Hepatocyte (in vitro differentiated cells): ENCODE measurements around the gene MRNIP. TPM values are rescaled to one million over a fixed set of nuclear protein-coding genes. Genes with fewer than 3 reads are reported as not detected.

Source experiments
- DNase-seq: peaks from one replicate; pipeline ENCODE4 v3.0.0-alpha.2; 2016; ENCODE audit warnings: low spot score
- H2AFZ ChIP-seq: fragments of 200-600 bp; sonication (generic); 2 replicates; pipeline ENCODE4 v1.6.0; 2016; ENCODE audit warnings: antibody characterized with exemption, mild to moderate bottlenecking
- H3K27ac ChIP-seq: fragments of 200-600 bp; sonication (generic); 2 replicates; pipeline ENCODE4 v1.5.1; 2016; ENCODE audit warnings: mild to moderate bottlenecking
- H3K27me3 ChIP-seq: fragments of 200-600 bp; sonication (generic); 2 replicates; pipeline ENCODE4 v1.6.1; 2016
- H3K36me3 ChIP-seq: fragments of 200-600 bp; sonication (generic); replicated peaks from 2 replicates; pipeline ENCODE4 v1.5.1; 2016; ENCODE audit warnings: low read depth; ENCODE audit not compliant: insufficient read depth
- H3K4me1 ChIP-seq: fragments of 200-600 bp; sonication (generic); 2 replicates; pipeline ENCODE4 v1.5.1; 2016; ENCODE audit warnings: mild to moderate bottlenecking, moderate library complexity; ENCODE audit not compliant: insufficient read depth
- H3K4me2 ChIP-seq: fragments of 200-600 bp; sonication (generic); 2 replicates; pipeline ENCODE4 v1.6.0; 2016
- H3K4me3 ChIP-seq: fragments of 200-600 bp; sonication (generic); 2 replicates; pipeline ENCODE4 v1.5.1; 2016; ENCODE audit warnings: mild to moderate bottlenecking
- H3K79me2 ChIP-seq: fragments of 200-600 bp; sonication (generic); 2 replicates; pipeline ENCODE4 v1.6.0; 2017; ENCODE audit warnings: mild to moderate bottlenecking
- H3K9me2 ChIP-seq: fragments of 200-600 bp; sonication (generic); replicated peaks from 2 replicates; pipeline ENCODE4 v1.6.0; 2017; ENCODE audit warnings: mild to moderate bottlenecking; ENCODE audit not compliant: insufficient read depth
- H3K9me3 ChIP-seq: fragments of 200-600 bp; sonication (generic); 2 replicates; pipeline ENCODE4 v1.5.1; 2016; ENCODE audit warnings: low read depth, mild to moderate bottlenecking
- H4K20me1 ChIP-seq: fragments of 200-600 bp; sonication (generic); 2 replicates; pipeline ENCODE4 v1.6.0; 2016; ENCODE audit warnings: mild to moderate bottlenecking; ENCODE audit not compliant: insufficient read depth, poor library complexity, severe bottlenecking
- CTCF ChIP-seq: fragments of 200-600 bp; sonication (generic); IDR thresholded peaks from 2 replicates; pipeline ENCODE4 v1.5.1; 2016; ENCODE audit warnings: antibody characterized with exemption, mild to moderate bottlenecking; ENCODE audit not compliant: poor library complexity
- EZH2 ChIP-seq: fragments of 200-600 bp; sonication (generic); IDR thresholded peaks from 2 replicates; pipeline ENCODE4 v1.6.1; 2016; ENCODE audit warnings: antibody characterized with exemption, mild to moderate bottlenecking, borderline replicate concordance
- EZH2phosphoT487 ChIP-seq: fragments of 200-600 bp; sonication (generic); IDR thresholded peaks from one replicate; pipeline ENCODE4 v1.6.1; 2018; ENCODE audit warnings: antibody characterized with exemption, mild to moderate bottlenecking, low read depth, moderate library complexity; ENCODE audit not compliant: unreplicated experiment, severe bottlenecking
- WGBS: methylation state at CpG from one replicate; pipeline ENCODE4 v1.1.6; 2016; ENCODE audit warnings: low lambda C conversion rate; ENCODE audit errors: missing lambda C conversion rate; 5-methylcytosine and 5-hydroxymethylcytosine counted together
- polyA plus RNA-seq: library from polyadenylated mRNA; unstranded; fragments of >200 nt; fragmentation: Nextera tagmentation; extraction: Ambion mirVana; gene quantifications from 2 replicates; pipeline ENCODE4 v1.2.1, GENCODE V29; 2016
- total RNA-seq: library from RNA; depleted of rRNA; stranded (reverse); fragments of >200 nt; gene quantifications from 2 replicates; pipeline ENCODE4 v1.2.3, GENCODE V29; 2014

Gene MRNIP
- total and polyA plus RNA-seq, 2 experiments from 2014 or later: 21.2 to 28.5 TPM

- peaks cover 37% of the 10 kb centered on the region for H4K20me1 ChIP-seq
- no peak for TF ChIP-seq EZH2
- no peak for TF ChIP-seq CTCF
- TF ChIP-seq EZH2phosphoT487: no peak
- H3K36me3 ChIP-seq: no peaks in the 10 kb centered on the region
- H3K4me3 ChIP-seq: no peak overlapping the region
- no peaks in the 10 kb centered on the region for H3K9me3 ChIP-seq
- H3K27ac ChIP-seq: no peak overlapping the region
- no peak for DNase-seq
- H3K9me2 ChIP-seq: no peaks in the 10 kb centered on the region
- WGBS: 99% methylated on average over 5 of the region's 5 CpGs
- no peak overlapping the region for H2AFZ ChIP-seq
- no peak overlapping the region for H3K4me2 ChIP-seq
- no peaks in the 10 kb centered on the region for H3K27me3 ChIP-seq
- H3K4me1 ChIP-seq: peaks cover 30% of the 10 kb centered on the region
- peaks cover 27% of the 10 kb centered on the region for H3K79me2 ChIP-seq
Measured at GRCh38 chr5:179799644-179799973, 59.0 kb downstream of the MRNIP start.

- 98% methylated on average over 36 of the region's 36 CpGs for WGBS
- H4K20me1 ChIP-seq: peaks cover 31% of the 10 kb centered on the region
- no peak overlapping the region for H3K4me3 ChIP-seq
- H3K27ac ChIP-seq: no peak overlapping the region
- H3K4me1 ChIP-seq: peaks cover 24% of the 10 kb centered on the region
- H3K79me2 ChIP-seq: peaks cover 21% of the 10 kb centered on the region
- H3K4me2 ChIP-seq: no peak overlapping the region
- H3K36me3 ChIP-seq: no peaks in the 10 kb centered on the region
- H3K9me3 ChIP-seq: no peaks in the 10 kb centered on the region
- TF ChIP-seq CTCF (no peak), EZH2 (no peak), EZH2phosphoT487 (no peak)
- H2AFZ ChIP-seq: no peak overlapping the region
- no peak for DNase-seq
- H3K27me3 ChIP-seq: no peaks in the 10 kb centered on the region
- no peaks in the 10 kb centered on the region for H3K9me2 ChIP-seq
Measured at GRCh38 chr5:179798771-179799643, 59.6 kb downstream of the MRNIP start.

- no peaks in the 10 kb centered on the region for H3K9me3 ChIP-seq
- no peak overlapping the region for H3K4me3 ChIP-seq
- no peak overlapping the region for H3K27ac ChIP-seq
- peaks cover 16% of the 10 kb centered on the region for H3K4me1 ChIP-seq
- no peaks in the 10 kb centered on the region for H3K27me3 ChIP-seq
- H3K4me2 ChIP-seq: no peak overlapping the region
- peaks cover 24% of the 10 kb centered on the region for H4K20me1 ChIP-seq
- DNase-seq: no peak
- H3K9me2 ChIP-seq: no peaks in the 10 kb centered on the region
- H3K79me2 ChIP-seq: peaks cover 13% of the 10 kb centered on the region
- 95% methylated on average over 20 of the region's 23 CpGs for WGBS
- H2AFZ ChIP-seq: no peak overlapping the region
- no peaks in the 10 kb centered on the region for H3K36me3 ChIP-seq
- no peak for TF ChIP-seq EZH2phosphoT487
- TF ChIP-seq EZH2: no peak
- TF ChIP-seq CTCF: no peak
Measured at GRCh38 chr5:179798144-179798770, 60.4 kb downstream of the MRNIP start.
